ENCODE results near the gene RASIP1.
"Not testable (repeated sequence)": the region's sequence is repeated elsewhere in the genome, so short reads cannot be mapped to it uniquely, and the experiment has no call there.

Gene RASIP1, protein sequence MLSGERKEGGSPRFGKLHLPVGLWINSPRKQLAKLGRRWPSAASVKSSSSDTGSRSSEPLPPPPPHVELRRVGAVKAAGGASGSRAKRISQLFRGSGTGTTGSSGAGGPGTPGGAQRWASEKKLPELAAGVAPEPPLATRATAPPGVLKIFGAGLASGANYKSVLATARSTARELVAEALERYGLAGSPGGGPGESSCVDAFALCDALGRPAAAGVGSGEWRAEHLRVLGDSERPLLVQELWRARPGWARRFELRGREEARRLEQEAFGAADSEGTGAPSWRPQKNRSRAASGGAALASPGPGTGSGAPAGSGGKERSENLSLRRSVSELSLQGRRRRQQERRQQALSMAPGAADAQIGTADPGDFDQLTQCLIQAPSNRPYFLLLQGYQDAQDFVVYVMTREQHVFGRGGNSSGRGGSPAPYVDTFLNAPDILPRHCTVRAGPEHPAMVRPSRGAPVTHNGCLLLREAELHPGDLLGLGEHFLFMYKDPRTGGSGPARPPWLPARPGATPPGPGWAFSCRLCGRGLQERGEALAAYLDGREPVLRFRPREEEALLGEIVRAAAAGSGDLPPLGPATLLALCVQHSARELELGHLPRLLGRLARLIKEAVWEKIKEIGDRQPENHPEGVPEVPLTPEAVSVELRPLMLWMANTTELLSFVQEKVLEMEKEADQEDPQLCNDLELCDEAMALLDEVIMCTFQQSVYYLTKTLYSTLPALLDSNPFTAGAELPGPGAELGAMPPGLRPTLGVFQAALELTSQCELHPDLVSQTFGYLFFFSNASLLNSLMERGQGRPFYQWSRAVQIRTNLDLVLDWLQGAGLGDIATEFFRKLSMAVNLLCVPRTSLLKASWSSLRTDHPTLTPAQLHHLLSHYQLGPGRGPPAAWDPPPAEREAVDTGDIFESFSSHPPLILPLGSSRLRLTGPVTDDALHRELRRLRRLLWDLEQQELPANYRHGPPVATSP

DNA sequence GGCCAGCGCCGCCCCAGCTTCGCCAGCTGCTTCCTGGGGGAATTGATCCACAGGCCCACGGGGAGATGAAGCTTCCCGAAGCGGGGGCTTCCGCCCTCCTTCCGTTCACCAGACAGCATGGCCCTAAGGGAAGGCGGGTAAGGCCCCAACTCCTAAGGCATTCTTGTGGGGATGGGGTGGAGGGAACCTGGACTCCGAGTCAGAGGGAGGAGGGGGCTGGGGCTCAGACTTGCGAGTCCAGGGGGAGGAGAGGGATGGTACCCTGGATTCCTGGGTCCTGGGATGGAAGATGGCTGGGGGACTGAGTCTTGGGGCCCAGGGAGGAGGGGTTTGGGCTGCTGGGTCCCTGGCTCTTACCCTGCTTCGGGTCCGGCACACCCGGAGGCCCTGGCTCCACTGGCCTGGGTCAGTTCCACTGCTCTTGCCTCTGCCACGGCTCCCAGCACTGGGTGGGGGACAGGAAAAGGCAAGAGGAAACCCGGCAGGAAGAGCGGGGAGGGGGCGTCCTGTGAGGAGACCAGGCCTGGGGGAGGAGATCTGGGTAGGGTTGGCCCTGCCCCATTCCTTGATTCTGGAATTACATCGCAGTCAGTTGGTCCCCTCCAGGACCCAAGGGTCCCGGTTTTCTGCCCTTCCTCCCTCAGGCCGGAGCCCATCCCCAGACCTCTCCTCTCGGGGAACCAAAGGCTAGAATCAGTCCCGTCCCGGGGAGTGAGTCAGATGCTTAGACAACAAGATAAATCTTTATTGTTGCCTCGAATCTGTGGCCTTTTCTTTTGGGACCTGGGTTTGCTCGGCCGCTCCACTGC, at the start of gene RASIP1:
Gene RASIP1 (minus strand): TSS at position 447 of the 809 bp plus-strand sequence. CDS start 328 bp downstream, at position 119.
- DNase-seq (ENCODE audit: low read depth), result no peak

DNA sequence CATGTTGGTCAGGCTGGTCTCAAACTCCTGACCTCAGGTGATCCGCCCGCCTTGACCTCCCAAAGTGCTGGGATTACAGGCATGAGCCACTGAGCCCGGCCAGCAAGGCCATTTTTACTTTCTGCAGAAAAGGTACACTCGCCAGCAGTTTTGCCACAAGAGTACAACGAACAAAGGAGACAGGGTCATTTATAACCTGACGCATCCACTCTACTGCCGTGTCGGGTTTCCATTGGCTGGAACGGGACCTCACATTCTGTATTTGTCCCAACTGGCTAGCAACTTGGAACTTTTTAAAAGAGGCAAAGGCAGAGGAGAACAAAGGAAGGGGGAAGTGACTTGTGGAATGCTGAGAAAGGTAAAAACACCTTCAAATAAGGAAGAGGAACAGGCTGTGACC, 46.9 kb upstream of the RASIP1 start:
- DNase-seq (ENCODE audit: low read depth), result not testable (repeated sequence)

DNA sequence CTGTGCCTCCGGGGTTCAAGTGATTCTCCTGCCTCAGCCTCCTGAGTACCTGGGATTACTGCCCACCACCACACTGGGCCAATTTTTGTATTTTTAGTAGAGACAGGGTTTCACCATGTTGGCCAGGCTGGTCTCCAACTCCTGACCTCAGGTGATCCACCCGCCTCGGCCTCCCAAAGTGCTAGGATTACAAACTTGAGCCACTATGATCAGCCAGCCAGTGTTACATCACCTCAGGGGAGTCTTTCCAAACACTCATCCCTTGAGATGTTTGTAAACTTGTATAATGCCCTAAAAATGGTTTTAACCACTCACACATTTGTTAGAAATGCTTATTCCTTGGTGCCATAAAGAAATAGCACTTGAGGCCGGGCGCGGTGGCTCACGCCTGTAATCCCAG, 46.0 kb upstream of the RASIP1 start:
- DNase-seq (ENCODE audit: low read depth), result not testable (repeated sequence)

DNA sequence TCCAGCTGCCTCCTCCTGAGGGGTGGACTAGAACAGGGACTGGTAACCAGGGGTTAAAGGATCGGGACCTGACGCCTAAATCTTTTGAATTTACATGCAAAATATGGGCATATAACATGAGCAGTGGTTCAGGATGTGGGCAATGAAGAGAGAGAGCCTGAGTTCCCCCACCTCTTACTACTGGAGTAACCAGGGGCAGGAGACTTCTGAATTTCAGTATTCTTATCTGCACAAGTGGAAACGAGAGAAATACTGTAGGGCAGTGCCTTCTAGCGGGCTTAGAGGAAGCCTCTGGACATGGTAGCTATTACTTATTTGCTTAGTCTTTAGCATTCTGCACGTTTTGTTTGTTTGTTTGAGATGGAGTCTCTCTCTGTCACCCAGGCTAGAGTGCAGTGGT, 44.1 kb upstream of the RASIP1 start:
- no peak for DNase-seq (ENCODE audit: low read depth)

DNA sequence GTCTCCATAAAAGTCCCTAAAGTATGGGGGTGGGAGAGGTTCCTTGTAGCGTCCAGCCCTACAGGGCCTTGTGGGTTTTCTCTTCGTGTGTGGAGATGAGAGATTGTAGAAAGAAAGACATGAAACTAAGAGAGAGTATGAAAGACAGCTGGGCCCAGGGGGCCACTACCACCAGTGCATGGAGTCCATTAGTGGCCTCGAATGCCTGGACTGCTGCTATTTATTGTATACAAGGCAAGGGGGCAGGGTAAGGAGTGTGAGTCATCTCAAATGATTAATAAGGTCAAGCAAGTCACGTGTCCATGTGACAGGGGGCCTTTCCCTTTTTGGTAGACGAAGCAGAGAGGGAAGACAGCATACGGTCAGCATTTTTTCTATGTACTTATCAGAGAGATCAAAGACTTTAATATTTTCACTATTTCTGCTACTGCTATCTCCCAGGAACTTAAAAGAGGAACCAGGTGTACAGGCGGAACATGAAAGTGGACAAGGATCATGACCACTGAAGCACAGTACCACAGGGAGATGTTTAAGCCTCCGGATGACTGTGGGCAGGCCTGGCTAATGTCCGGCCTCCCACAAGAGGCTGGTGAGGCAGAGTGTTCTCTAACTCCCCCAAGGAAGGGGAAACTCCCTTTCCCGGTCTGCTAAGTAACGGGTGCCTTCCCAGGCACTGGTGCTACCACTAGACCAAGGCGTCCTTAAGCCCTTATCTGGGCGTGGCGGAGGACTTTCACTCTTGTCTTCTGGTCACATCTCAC, 40.4 kb upstream of the RASIP1 start:
- no peak for DNase-seq (ENCODE audit: low read depth)

DNA sequence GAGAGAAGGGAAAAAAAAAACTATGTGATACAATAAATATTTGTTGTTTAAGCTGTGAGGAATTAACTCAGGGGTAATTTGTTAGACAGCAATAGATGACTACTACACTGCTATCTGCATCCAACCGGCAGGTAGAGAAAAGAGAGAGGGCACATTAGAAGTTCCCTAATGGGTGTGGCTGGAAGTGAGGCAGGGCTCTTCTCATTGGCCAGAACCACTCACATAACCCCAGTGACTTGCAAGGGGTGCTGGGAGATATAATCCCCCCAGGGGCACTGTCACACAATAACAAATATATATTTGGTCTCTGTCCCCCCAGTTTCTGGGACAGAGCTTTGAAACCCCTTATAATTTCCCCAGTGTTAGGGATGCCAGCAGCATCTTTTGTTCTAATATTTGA, 39.2 kb upstream of the RASIP1 start:
- DNase-seq (ENCODE audit: low read depth), result no peak

DNA sequence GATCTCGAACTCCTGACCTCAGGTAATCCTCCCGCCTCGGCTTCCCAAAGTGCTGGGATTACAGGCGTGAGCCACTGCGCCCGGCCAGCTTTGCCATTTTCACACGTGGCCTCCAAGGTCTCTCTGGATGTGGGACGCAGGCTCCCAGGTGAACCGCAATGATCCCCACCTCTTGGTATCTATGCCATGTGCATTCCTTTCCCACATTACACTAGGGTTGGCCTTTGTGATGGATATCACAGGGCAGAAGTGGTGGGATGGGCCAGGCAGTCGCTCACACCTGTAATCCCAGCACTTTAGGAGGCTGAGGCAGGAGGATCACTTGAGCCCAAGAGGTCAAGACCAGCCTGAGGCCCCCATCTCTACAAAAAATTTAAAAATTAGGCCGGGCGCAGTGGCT, 37.3 kb upstream of the RASIP1 start:
- no peak for DNase-seq (ENCODE audit: low read depth)

DNA sequence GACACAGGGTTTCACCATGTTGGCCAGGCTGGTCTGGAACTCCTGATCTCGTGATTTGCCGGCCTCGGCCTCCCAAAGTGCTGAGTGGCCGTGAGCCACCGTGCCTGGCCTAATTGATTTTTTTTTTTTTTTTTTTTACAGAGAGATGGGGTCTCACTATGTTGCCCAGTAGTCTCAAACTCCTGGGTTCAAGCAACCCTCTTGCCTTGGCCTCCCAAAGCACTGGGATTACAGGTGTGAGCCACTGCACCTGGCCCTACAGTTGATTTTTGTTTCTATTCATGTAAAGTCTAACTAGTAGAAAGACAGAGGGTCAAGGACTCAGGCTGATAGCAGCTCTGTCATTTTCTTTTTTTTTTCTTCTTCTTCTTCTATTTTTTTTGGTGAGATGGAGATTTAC, 36.7 kb upstream of the RASIP1 start:
- DNase-seq (ENCODE audit: low read depth), result no peak

DNA sequence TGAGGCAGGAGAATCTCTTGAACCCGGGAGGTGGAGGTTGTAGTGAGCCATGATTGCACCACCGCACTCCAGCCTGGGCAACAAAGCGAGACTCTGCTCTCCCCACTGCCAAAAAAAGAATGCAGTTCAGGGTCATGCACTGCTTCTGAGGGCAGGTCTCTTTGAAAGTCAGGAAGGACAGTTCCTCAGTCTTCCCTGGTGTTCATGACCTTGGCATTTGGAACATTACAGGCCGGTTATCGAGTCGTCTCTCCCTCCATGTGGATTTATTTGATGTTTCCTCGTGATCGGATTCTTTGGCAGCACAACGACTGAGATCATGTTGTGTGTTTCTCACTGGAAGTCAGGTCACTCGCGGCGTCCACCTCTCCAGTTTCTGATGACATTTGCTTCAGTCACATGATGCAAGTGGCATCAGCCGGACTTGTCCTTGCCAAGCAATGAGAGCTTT, 32.1 kb upstream of the RASIP1 start:
- DNase-seq (ENCODE audit: low read depth), result no peak

DNA sequence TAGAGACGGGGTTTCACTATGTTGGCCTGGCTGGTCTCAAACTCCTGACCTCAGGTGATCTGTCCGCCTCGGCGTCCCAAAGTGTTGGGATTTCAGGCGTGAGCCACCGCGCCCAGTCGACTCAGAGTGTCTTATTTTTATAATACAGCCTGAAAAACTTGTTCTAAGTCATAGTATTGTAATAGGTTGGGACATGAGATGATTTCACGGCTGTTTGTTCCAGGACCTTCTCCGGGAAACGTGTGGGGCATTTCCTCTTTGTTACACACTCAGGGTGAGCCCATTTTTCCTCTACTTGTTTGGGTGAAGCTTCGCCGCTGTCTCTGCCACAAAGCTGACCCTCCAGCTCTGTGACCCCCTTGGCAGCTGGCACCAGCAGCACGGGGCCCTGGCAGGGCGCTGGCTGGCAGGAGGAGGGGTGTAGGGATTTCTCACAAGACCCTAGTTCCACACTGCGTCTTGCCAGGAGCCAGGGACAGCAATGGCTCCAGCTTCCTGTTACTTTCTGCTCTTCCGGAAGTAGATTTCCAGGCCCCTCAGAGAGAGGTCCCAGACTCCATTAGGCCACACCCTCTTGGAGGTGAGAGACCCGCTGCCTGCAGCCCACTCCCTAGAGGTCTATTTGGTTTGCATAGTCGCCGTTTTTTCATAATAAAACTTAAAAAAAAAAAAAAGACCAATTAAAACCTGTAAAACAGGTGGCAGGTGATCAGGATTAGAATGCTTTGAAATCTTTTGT, 30.5 kb upstream of the RASIP1 start:
- no peak for DNase-seq (ENCODE audit: low read depth)

DNA sequence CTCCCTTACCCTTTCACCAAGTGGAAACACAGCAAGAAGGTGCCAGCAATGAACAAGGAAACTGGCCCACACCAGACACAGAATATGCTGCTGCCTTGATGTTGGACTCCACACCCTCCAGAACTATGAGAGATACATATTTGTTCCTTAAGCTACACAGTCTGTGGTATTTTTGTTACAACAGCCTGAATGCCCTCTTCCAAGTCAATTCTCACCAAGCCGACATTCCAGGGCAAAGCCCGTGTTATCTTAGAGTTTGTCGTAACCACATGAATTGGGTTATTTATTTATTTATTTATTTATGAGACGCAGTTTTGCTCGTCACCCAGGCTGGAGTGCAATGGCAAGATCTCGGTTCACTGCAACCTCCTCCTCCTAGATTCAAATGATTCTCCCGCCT, 29.9 kb upstream of the RASIP1 start:
- DNase-seq (ENCODE audit: low read depth), result no peak

DNA sequence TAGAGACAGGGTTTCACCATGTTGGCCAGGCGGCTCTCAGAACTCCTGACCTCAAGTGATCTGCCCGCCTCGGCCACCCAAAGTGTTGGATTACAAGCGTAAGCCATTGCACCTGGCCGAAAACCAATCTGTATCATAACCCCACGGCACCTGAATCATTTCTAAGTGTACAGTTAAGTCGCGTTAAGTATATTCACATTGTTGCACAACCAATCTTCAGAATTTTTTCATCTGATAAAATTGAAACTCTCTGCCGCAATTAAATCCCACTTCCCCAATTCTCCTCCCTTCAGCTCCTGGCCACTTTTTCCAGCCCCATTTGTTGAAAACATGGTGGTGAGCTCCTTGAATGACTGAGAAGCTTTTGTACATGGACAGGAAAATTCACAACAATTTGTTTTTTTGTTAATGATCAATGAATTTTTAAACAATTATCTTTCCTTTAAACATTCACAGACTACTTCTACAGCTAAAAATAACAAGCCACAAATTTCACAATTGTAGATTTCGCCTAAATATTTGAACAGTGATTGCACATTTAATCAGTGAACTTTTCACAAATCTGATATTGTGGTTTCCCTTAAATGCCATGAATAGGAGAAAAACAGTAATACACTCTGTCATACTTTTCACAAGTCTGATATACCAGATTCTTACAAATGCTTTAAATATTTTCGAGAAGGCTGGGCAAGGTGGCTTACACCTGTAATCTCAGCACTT, 28.7 kb upstream of the RASIP1 start:
- no peak for DNase-seq (ENCODE audit: low read depth)

DNA sequence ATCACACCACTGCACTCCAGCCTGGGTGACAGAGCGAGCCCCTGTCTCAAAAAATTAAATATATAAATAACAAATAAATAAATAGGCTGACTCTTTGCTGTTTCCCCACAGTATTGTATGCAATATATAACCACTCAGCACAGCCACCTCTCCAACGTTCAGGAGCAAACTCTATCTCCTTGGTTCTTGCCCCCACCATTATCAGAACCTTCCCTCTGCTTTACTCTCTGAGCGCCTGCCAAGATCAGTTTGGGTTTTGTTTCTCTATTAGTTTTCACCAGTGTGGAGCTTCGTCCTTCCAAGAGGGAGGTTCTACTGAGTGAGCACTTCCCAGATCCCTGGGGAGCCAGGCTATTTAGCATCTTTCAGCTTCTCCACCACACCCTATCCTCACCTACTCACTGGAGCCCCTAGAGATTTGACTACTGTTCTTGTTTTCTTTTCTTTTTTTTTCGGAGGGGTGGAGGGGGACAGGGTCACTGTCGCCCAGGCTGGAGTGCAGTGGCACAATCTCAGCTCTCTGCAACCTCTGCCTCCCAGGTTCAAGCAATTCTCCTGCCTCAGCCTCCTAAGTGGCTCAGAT, 27.9 kb upstream of the RASIP1 start:
- not testable (repeated sequence) for DNase-seq (ENCODE audit: low read depth)

DNA sequence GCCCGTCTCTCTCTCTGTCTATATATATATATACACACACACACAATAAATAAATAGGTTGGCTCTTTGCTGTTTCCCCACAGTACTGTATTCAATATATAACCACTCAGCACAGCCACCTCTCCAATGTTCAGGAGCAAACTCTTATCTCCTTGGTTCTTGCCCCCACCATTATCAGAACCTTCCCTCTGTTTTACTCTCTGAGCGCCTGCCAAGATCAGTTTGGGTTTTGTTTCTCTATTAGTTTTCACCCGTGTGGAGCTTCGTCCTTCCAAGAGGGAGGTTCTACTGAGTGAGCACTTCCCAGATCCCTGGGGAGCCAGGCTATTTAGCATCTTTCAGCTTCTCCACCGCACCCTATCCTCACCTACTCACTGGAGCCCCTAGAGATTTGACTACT, 25.4 kb upstream of the RASIP1 start:
- not testable (repeated sequence) for DNase-seq (ENCODE audit: low read depth)

DNA sequence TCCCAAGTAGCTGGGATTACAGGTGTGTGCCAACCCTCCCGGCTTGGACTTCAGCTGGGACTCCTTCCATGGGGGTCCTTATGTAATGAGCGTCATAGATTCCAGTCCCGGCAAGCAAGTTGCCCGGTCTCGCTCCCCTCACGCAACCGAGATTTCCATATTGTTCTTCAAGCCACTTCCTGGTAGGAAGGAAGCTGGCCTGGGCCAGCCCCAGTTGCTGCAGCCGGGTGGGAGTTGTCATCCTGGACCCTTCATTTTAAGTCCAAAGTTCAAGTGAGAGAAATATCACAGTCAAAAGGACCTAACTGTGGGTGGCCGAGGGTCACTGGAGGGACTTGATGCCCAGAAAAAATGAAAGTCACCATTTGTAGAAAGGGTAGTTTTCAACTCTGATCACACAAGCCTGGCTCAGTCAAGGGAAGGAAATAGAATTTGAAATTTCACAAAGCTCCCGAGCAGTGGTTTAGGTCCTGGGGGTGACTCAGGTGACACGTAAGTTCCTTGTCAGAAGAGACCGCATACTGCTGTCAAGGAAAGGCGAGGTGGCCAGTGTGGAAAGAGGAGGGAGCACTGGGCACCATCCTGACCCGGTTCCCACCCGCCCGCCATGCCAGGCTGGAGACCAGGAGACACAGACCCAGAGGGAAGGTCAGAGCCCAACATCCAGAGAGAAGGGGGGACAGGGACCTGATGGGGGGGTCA, 20.2 kb upstream of the RASIP1 start:
- no peak for DNase-seq (ENCODE audit: low read depth)

DNA sequence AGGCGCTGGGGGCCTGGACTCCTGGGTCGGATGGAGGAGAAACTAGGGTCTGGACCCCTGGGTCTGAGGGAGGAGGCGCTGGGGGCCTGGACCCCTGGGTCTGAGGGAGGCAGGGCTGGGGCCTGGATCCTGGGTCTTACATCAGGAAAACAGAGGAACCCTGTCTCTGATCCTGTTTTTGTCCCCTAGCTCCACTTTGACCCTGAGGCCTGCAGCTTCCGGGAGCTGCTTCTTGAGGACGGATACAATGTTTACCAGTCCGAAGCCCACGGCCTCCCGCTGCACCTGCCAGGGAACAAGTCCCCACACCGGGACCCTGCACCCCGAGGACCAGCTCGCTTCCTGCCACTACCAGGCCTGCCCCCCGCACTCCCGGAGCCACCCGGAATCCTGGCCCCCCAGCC, 17.3 kb upstream of the RASIP1 start:
- no peak for DNase-seq (ENCODE audit: low read depth)

DNA sequence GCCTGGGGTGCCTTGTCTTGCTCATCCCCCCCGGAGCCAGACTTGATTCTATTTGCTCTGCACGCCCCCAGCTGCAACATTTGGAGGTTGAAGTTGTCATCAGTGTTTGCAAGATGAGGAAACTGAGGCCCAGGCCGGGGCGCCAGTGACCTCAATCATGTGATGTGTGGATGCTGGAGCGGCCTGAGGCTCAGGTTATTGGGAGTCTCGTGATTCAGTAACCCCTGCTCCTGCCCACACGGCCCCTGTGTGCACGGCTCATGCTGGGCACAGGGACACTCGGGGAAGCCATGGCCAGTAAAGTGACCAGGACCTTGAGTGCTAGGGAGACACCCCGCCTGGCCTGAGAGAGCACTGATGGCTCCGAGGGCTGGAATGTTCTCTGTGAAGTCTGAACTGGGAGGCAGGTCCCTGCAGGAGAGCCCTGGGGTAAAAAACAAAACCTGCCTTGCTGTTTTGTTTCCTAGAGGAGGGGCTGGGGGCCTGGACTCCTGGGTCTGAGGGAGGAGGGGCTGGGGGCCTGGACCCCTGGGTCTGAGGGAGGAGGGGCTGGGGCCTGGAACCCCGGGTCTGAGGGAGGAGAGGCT, 16.8 kb upstream of the RASIP1 start:
- no peak for DNase-seq (ENCODE audit: low read depth)

DNA sequence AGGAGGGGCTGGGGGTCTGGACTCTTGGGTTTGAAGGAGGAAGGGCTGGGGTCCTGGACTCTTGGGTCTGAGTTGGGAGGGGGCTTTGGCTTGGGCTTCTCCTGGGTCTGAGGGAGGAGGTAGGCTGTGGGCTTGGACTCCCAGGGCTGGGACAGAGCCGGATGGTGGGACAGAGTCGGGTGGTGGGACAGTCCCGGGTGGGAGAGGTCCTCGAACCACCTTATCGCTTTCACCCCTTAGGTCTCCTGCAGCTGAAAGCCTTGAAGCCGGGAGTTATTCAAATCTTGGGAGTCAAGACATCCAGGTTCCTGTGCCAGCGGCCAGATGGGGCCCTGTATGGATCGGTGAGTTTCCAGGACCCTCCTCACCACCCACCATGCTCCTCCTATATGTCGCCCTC, 16.3 kb upstream of the RASIP1 start:
- DNase-seq (ENCODE audit: low read depth), result no peak

DNA sequence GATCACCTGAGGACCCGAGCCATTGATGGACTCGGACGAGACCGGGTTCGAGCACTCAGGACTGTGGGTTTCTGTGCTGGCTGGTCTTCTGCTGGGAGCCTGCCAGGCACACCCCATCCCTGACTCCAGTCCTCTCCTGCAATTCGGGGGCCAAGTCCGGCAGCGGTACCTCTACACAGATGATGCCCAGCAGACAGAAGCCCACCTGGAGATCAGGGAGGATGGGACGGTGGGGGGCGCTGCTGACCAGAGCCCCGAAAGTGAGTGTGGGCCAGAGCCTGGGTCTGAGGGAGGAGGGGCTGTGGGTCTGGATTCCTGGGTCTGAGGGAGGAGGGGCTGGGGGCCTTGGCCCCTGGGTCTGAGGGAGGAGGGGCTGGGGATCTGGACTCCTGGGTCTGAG, 15.8 kb upstream of the RASIP1 start:
- DNase-seq (ENCODE audit: low read depth), result no peak
